Epithelial cell of esophagus (primary cell): ENCODE data around the gene CYB5RL.

Experiments used
- DNase-seq: peaks from one replicate; pipeline ENCODE4 v3.0.0; 2010; ENCODE audit warnings: low read depth
- H3K4me3 ChIP-seq: 2 replicates; pipeline ENCODE4 v1.5.1; 2011; ENCODE audit warnings: mild to moderate bottlenecking, low read length, control low read depth
- CTCF ChIP-seq: IDR thresholded peaks from 2 replicates; pipeline ENCODE4 v1.5.1; 2011; ENCODE audit warnings: low read depth, mild to moderate bottlenecking, low read length, control low read depth, inconsistent platforms; ENCODE audit not compliant: insufficient read depth; ENCODE audit errors: missing control alignments

The CYB5RL gene

GRCh38 chr1:54159733-54160316, 40.0 kb downstream of the CYB5RL start:
- TF ChIP-seq CTCF = no peak
- H3K4me3 ChIP-seq = no peak overlapping the region
- no peak for DNase-seq

GRCh38 chr1:54158071-54158470, 41.8 kb downstream of the CYB5RL start:
- no peak overlapping the region for H3K4me3 ChIP-seq
- no peak for TF ChIP-seq CTCF
- DNase-seq = peak; percentile 73

- H3K4me3 ChIP-seq = no peak overlapping the region
- no peak for DNase-seq
- no peak for TF ChIP-seq CTCF
These were observed 42.4 kb downstream of the CYB5RL start for GRCh38 chr1:54157401-54157800.

GRCh38 chr1:54156986-54157385, 42.8 kb downstream of the CYB5RL start:
- no peak for DNase-seq
- TF ChIP-seq CTCF = no peak
- H3K4me3 ChIP-seq = no peak overlapping the region

- TF ChIP-seq CTCF = no peak
- no peak overlapping the region for H3K4me3 ChIP-seq
- DNase-seq = no peak
These were observed 43.6 kb downstream of the CYB5RL start for GRCh38 chr1:54156201-54156600.

- peak; percentile 81 for DNase-seq
- TF ChIP-seq CTCF = no peak
- no peak overlapping the region for H3K4me3 ChIP-seq
These were observed 46.0 kb downstream of the CYB5RL start for GRCh38 chr1:54153535-54154439.
